ENCODE results near the gene PID1. TPM values are rescaled to one million over a fixed set of nuclear protein-coding genes. Genes with fewer than 3 reads are reported as not detected.

PID1 gene
- total and polyA plus RNA-seq, 8 donors = 2.9 to 13.5 (median 4.7) TPM

- TF ChIP-seq CTCF (IDR thresholded peaks at IDR 0.05) = no peak
- ATAC-seq (no peak), DNase-seq (no peak), FAIRE-seq (no peak)
- Histone ChIP-seq H3K27me3 (no peaks in the 10 kb centered on the region), H3K36me3 (no peaks in the 10 kb centered on the region), H3K27ac (no peak overlapping the region), H3K4me1 (peaks cover 0 to 27% (median 13%) of the 10 kb centered on the region in 3 donors), H3K4me3 (peak overlapping the region in 1 of 4 donors; percentile 1), H3K9me3 (no peaks in the 10 kb centered on the region)
- 31 to 46% methylated on average over 4 of the region's 4 CpGs for WGBS, 2 donors
- intact Hi-C loops (cut with DNase I) = no loop called here
Measured at GRCh38 chr2:229268626-229269025, 2.5 kb downstream of the PID1 start.

GRCh38 chr2:229267080-229267479 lies 4.0 kb downstream of the PID1 start:
- 60 to 65% methylated on average over 1 of the region's 1 CpG for WGBS, 2 donors
- FAIRE-seq (no peak), ATAC-seq (no peak), DNase-seq (no peak)
- H3K36me3 ChIP-seq = no peaks in the 10 kb centered on the region
- no peak overlapping the region for H3K27ac ChIP-seq
- no peak for TF ChIP-seq CTCF (IDR thresholded peaks at IDR 0.05)
- H3K27me3 ChIP-seq = no peaks in the 10 kb centered on the region
- no peaks in the 10 kb centered on the region for H3K9me3 ChIP-seq
- intact Hi-C loops (cut with DNase I) = no loop called here
- H3K4me3 ChIP-seq = no peak overlapping the region
- H3K4me1 ChIP-seq = peaks cover 0 to 21% (median 5%) of the 10 kb centered on the region in 3 donors

- FAIRE-seq (no peak), ATAC-seq (peak; percentile 15 to 76 (median 45)), DNase-seq (no peak)
- H3K4me3 ChIP-seq = no peak overlapping the region
- TF ChIP-seq CTCF (IDR thresholded peaks at IDR 0.05) = no peak
- H3K27ac ChIP-seq = no peak overlapping the region
- H3K4me1 ChIP-seq = peaks cover 0 to 21% (median 5%) of the 10 kb centered on the region in 3 donors
- intact Hi-C loops (cut with DNase I) = no loop called here
- H3K9me3 ChIP-seq = no peaks in the 10 kb centered on the region
- 38 to 43% methylated on average over 4 of the region's 4 CpGs for WGBS, 2 donors
- H3K27me3 ChIP-seq = no peaks in the 10 kb centered on the region
- H3K36me3 ChIP-seq = no peaks in the 10 kb centered on the region
Measured at GRCh38 chr2:229265727-229266126, 5.4 kb downstream of the PID1 start.

- Histone ChIP-seq H3K27me3 (no peaks in the 10 kb centered on the region), H3K4me3 (no peak overlapping the region), H3K4me1 (peaks cover 0 to 3% (median 0%) of the 10 kb centered on the region in 3 donors), H3K36me3 (no peaks in the 10 kb centered on the region), H3K27ac (no peak overlapping the region), H3K9me3 (no peaks in the 10 kb centered on the region)
- TF ChIP-seq CTCF (IDR thresholded peaks at IDR 0.05) = no peak
- WGBS, 2 donors = 70 to 81% methylated on average over 1 of the region's 1 CpG
- DNase-seq (no peak), FAIRE-seq (no peak), ATAC-seq (no peak)
- intact Hi-C loops (cut with DNase I) = no loop called here
Measured at GRCh38 chr2:229261599-229261998, 9.5 kb downstream of the PID1 start.

GRCh38 chr2:229261076-229261475 lies 10.0 kb downstream of the PID1 start:
- no peak for DNase-seq
- H3K27me3 ChIP-seq = no peaks in the 10 kb centered on the region
- no peak overlapping the region for H3K27ac ChIP-seq
- TF ChIP-seq CTCF (IDR thresholded peaks at IDR 0.05) = no peak
- FAIRE-seq = no peak
- no peaks in the 10 kb centered on the region for H3K4me1 ChIP-seq
- no peaks in the 10 kb centered on the region for H3K36me3 ChIP-seq
- H3K9me3 ChIP-seq = no peaks in the 10 kb centered on the region
- 64 to 95% methylated on average over 3 of the region's 3 CpGs for WGBS, 2 donors
- intact Hi-C loops (cut with DNase I) = no loop called here
- no peak overlapping the region for H3K4me3 ChIP-seq
- ATAC-seq = no peak

Data from pancreas (tissue), 10 donors.